Aorta (tissue), 5 donors: ENCODE results near the gene MAPK4. TPM values are rescaled to one million over a fixed set of nuclear protein-coding genes. Genes with fewer than 3 reads are reported as not detected.
A peak's percentile ranks its signal among the peaks of the same experiment; 100 is the strongest.
"Not testable (repeated sequence)": the region's sequence is repeated elsewhere in the genome, so short reads cannot be mapped to it uniquely, and the experiment has no call there.

Experiments
- ATAC-seq: fragments of 200-7000 bp; cut with Tn5 transposase; one replicate; pipeline ENCODE4 v1.9.1; 2022; ENCODE audit warnings: moderate library complexity; ENCODE audit not compliant: low FRiP score
- DNase-seq, 2 donors: peaks; one replicate each; pipeline ENCODE4 v3.0.0-alpha.2; 2020
- H3K27ac ChIP-seq, 2 donors: one replicate each; pipeline ENCODE4 v1.5.1; 2013; ENCODE audit warnings: low read length in 2 of 2, mild to moderate bottlenecking in 2 of 2, moderate library complexity in 2 of 2, control low read depth in 1 of 2, inconsistent platforms in 1 of 2, low read depth in 1 of 2
- H3K27me3 ChIP-seq, 2 donors: one replicate each; pipeline ENCODE4 v1.6.1; 2013; ENCODE audit warnings: control low read depth in 1 of 2, low read length in 1 of 2, mild to moderate bottlenecking in 1 of 2, moderate library complexity in 1 of 2; ENCODE audit not compliant: insufficient read depth in 2 of 2, control insufficient read depth in 1 of 2
- H3K36me3 ChIP-seq, 2 donors: one replicate each; pipeline ENCODE4 v1.6.1; 2013; ENCODE audit warnings: control low read depth in 1 of 2, low read length in 1 of 2, mild to moderate bottlenecking in 1 of 2; ENCODE audit not compliant: insufficient read depth in 2 of 2, control insufficient read depth in 1 of 2
- H3K4me1 ChIP-seq, 2 donors: one replicate each; pipeline ENCODE4 v1.6.1; 2013; ENCODE audit warnings: low read length in 2 of 2, control low read depth in 1 of 2, mild to moderate bottlenecking in 1 of 2, moderate library complexity in 1 of 2; ENCODE audit not compliant: insufficient read depth in 2 of 2, control insufficient read depth in 1 of 2
- H3K4me3 ChIP-seq, 2 donors: one replicate each; pipeline ENCODE4 v1.5.1; 2013; ENCODE audit warnings: low read length in 2 of 2, control low read depth in 1 of 2, mild to moderate bottlenecking in 1 of 2
- H3K9me3 ChIP-seq: one replicate; pipeline ENCODE4 v1.6.1; 2013; ENCODE audit warnings: mild to moderate bottlenecking, low read length; ENCODE audit not compliant: control insufficient read depth
- WGBS, 2 donors: extraction: QIAGEN DNeasy Blood & Tissue Kit; methylation state at CpG; one replicate each; pipeline ENCODE4 v1.1.7; 2013; 5-methylcytosine and 5-hydroxymethylcytosine counted together
- intact Hi-C, 2 donors: fragments of 100-400 bp; cut with DNase I; formaldehyde crosslinking; loops; one replicate each; pipeline versions ENCODE4 v1.14.2 to v1.15.0; 2022
- polyA plus RNA-seq, 2 donors: library from polyadenylated mRNA; stranded (reverse); fragments of 200-250 nt; gene quantifications; one replicate each; pipeline ENCODE4 v1.2.3, GENCODE V29; 2013
- total RNA-seq, 2 donors: library from RNA; stranded (reverse); fragmentation: NEBNext Ultra II Directional; extraction: Animal tissue kit (Norgen Biotek cat#: 25700); gene quantifications; one replicate each; pipeline ENCODE4 v1.2.1, GENCODE V29; 2021
- donor health status: healthy with polysubstance abuse.
- donor health status: Bipolar disorder and iron deficiency.
- donor health status: DM: no; HTN: no; CAD: no.
- donor health status: DM: no; HTN: no; CAD: no.
- donor health status: DM: yes; HTN: yes; CAD: no.

Gene MAPK4
- total and polyA plus RNA-seq, 4 donors, result 1.1 to 4.2 (median 1.5) TPM

GRCh38 chr18:50545936-50546335, 14.0 kb upstream of the MAPK4 start:
- H3K27ac ChIP-seq, result no peak overlapping the region
- WGBS, 2 donors, result 82% methylated on average over 19 of the region's 19 CpGs
- peaks cover 0 to 2% of the 10 kb centered on the region in 2 donors for H3K27me3 ChIP-seq
- no peaks in the 10 kb centered on the region for H3K4me1 ChIP-seq
- intact Hi-C loops, result loop anchor here in 1 of 2 donors (10.0 kb wide), 1 partner anchor 61 kb away; no protein-coding TSS in a partner anchor
- no peak overlapping the region for H3K4me3 ChIP-seq
- no peaks in the 10 kb centered on the region for H3K36me3 ChIP-seq
- ATAC-seq, result no peak
- no peak for DNase-seq
- H3K9me3 ChIP-seq, result peaks cover 3% of the 10 kb centered on the region

GRCh38 chr18:50548160-50548559, 11.7 kb upstream of the MAPK4 start:
- 83% methylated on average over 1 of the region's 1 CpG for WGBS, 2 donors
- no peak overlapping the region for H3K4me3 ChIP-seq
- H3K27ac ChIP-seq, result no peak overlapping the region
- intact Hi-C loops, result loop anchor here in 1 of 2 donors (10.0 kb wide), 1 partner anchor 63 kb away; no protein-coding TSS in a partner anchor
- ATAC-seq (no peak), DNase-seq (no peak)
- peaks cover 3% of the 10 kb centered on the region for H3K9me3 ChIP-seq
- H3K27me3 ChIP-seq, result peaks cover 0 to 2% of the 10 kb centered on the region in 2 donors
- H3K36me3 ChIP-seq, result no peaks in the 10 kb centered on the region
- no peaks in the 10 kb centered on the region for H3K4me1 ChIP-seq

- intact Hi-C loops, result loop anchor here in 1 of 2 donors (10.0 kb wide), 1 partner anchor 163 kb away; no protein-coding TSS in a partner anchor
- H3K4me3 ChIP-seq, ATAC-seq, H3K27me3 ChIP-seq, H3K4me1 ChIP-seq, H3K9me3 ChIP-seq, H3K36me3 ChIP-seq, H3K27ac ChIP-seq, DNase-seq: not testable (repeated sequence)
- WGBS, 2 donors, result 11 to 15% methylated on average over 1 of the region's 1 CpG
Measured at GRCh38 chr18:50551651-50552050, 8.2 kb upstream of the MAPK4 start.

GRCh38 chr18:50558157-50558556, 1.7 kb upstream of the MAPK4 start:
- peaks cover 7% of the 10 kb centered on the region for H3K9me3 ChIP-seq
- 87 to 88% methylated on average over 10 of the region's 10 CpGs for whole genome bisulfite sequencing, 2 donors
- H3K4me1 ChIP-seq, result no peaks in the 10 kb centered on the region
- no peaks in the 10 kb centered on the region for H3K36me3 ChIP-seq
- no peak for ATAC-seq
- intact Hi-C loops, result loop anchor here in 1 of 2 donors (5.0 to 10.0 kb wide), 2 partner anchors 94 to 157 kb away; no protein-coding TSS in a partner anchor
- H3K27me3 ChIP-seq, result peaks cover 0 to 3% of the 10 kb centered on the region in 2 donors
- DNase-seq, result no peak
- H3K4me3 ChIP-seq, result no peak overlapping the region
- H3K27ac ChIP-seq, result no peak overlapping the region

GRCh38 chr18:50558948-50559751, 737 bp upstream of the MAPK4 start:
- peak in 1 of 2 donors; percentile 76 for DNase-seq
- 10 to 13% methylated on average over 37 to 53 of the region's 53 CpGs for WGBS, 2 donors
- ATAC-seq, result peak; percentile 10
- intact Hi-C loops, result loop anchor here in 1 of 2 donors (5.0 to 10.0 kb wide), 2 partner anchors 93 to 156 kb away; no protein-coding TSS in a partner anchor
- peaks cover 0 to 3% of the 10 kb centered on the region in 2 donors for H3K27me3 ChIP-seq
- H3K9me3 ChIP-seq, result peaks cover 7% of the 10 kb centered on the region
- peak overlapping the region; percentile 31 to 90 for H3K4me3 ChIP-seq
- no peaks in the 10 kb centered on the region for H3K36me3 ChIP-seq
- H3K27ac ChIP-seq, result peak overlapping the region in 1 of 2 donors; percentile 3
- H3K4me1 ChIP-seq, result no peaks in the 10 kb centered on the region

GRCh38 chr18:50560681-50561629, 1.1 kb downstream of the MAPK4 start:
- no peaks in the 10 kb centered on the region for H3K36me3 ChIP-seq
- H3K27me3 ChIP-seq, result no peaks in the 10 kb centered on the region
- WGBS, 2 donors, result 7 to 9% methylated on average over 44 to 49 of the region's 49 CpGs
- H3K4me3 ChIP-seq, result peak overlapping the region; percentile 31 to 90
- DNase-seq (peak in 1 of 2 donors; percentile 73), ATAC-seq (peak; percentile 44)
- no peaks in the 10 kb centered on the region for H3K4me1 ChIP-seq
- peaks cover 2% of the 10 kb centered on the region for H3K9me3 ChIP-seq
- intact Hi-C loops, result no loop called here
- no peak overlapping the region for H3K27ac ChIP-seq

- DNase-seq, H3K4me1 ChIP-seq, H3K27me3 ChIP-seq, H3K36me3 ChIP-seq, intact Hi-C loops, H3K9me3 ChIP-seq, H3K4me3 ChIP-seq, H3K27ac ChIP-seq, ATAC-seq: not testable (repeated sequence)
- 100% methylated on average over 1 of the region's 1 CpG; no CpG with 5 or more reads in 1 of the 2 donors for WGBS, 2 donors
Measured at GRCh38 chr18:50562258-50562657, 2.4 kb downstream of the MAPK4 start.

- intact Hi-C loops, result no loop called here
- ATAC-seq (no peak), DNase-seq (no peak)
- Histone ChIP-seq H3K36me3 (no peaks in the 10 kb centered on the region), H3K27ac (no peak overlapping the region), H3K27me3 (no peaks in the 10 kb centered on the region), H3K4me3 (no peak overlapping the region), H3K9me3 (no peaks in the 10 kb centered on the region), H3K4me1 (no peaks in the 10 kb centered on the region)
- WGBS, 2 donors, result 72 to 73% methylated on average over 3 of the region's 3 CpGs
Measured at GRCh38 chr18:50562686-50563085, 2.8 kb downstream of the MAPK4 start.
